NAMALWA (cell line): ENCODE measurements around the gene AVPR1B.
"Not testable (repeated sequence)": the region's sequence is repeated elsewhere in the genome, so short reads cannot be mapped to it uniquely, and the experiment has no call there.

Experiments used
- DNase-seq: peaks from one replicate; pipeline ENCODE4 v3.0.0-alpha.2; 2015; ENCODE audit warnings: low spot score

The AVPR1B gene

DNA sequence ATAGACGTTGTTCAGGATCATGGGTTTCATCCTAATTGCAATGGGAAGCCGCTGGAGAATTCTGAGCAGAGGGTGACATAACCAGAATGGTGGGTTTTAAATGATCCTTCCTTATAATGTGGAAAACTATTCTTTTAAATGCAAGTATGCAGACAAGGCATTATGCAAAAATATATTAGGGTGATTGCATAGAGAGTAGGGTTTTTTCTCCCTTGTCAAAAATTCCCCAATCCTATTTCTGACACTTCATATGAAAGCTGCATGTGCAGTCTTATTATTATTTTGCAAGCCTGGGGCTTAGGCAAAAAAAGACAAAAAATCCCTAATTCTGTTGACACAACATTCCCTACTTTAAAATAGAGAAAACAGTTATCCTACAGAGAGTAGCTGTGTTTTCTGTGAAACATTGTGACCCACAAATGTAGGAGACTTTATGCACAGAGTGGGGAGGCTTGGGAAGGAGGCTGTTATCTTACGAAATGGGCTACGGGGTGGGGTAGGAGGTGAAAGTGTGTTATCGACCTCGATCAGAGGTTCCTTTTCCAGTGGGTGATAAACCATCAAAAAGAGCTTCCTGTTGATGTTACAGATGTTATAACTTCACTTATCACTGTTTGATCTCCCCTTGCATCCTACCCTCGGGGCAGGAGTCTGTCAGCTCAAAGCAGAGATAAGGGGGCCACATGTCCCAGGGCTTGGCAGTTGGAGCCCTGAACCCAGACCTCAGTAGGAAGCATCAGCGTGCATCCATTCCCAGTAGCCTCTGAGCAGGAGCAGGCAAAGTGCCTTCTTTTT, 37.0 kb downstream of the AVPR1B start:
- DNase-seq = no peak

DNA sequence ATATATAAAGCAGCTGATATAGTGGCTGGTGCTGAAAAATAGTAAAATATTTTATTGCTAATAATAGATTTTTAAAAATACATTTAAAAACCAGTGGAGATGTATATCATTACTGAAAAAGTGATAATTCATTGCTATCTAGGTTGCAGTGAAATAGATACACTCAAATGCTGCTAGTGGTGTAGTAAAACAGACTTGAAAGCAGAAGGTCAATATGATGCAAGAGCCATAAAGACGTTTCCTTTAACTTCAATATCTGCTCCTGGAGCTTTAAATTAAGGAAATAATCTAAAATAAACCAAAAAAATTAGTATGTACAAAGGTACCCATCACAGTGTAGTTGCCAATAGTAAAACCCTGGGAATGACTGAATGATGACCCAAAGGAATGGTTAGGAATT, 38.1 kb downstream of the AVPR1B start:
- no peak for DNase-seq

DNA sequence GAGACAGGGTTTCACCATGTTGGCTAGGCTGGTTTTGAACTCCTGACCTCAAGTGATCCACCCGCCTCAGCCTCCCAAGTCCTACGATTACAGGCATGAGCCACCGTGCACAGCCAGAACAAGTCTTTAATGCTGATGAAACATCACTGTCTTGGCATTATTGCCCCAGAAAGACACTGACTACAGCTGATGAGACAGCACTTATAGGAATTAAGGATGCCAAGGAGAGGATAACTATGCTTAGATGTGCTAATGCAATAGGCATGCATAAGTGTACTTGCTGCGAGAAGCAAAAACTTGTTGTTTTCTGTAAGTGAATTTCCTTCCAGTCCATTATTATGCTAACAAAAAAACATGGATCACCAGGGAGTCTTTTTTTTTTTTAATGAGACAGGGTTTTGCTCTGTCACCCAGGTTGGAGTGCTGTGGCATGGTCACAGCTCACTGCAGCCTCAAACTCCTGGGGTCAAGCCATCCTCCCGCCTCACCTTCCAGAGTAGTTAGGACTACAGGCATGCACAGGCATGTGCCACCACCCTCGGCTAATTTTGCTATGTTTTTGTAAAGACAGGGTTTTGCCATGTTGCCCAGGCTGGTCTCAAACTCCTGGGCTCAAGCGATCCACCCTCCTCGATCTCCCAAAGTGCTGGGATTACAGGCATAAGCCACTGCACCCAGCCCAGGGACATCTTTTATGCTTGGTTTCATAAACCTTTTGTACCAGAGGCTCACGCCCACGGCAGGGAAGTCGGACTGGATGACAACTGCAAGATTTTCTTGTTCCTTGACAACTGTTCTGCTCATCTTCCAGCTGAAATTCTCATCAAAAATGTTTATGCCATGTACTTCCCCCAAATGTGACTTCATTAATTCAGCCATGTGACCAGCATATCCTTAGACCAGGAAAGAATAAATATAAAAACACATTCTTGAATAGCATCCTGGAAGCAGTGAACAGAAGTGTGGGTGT, 41.1 kb downstream of the AVPR1B start:
- no peak for DNase-seq

DNA sequence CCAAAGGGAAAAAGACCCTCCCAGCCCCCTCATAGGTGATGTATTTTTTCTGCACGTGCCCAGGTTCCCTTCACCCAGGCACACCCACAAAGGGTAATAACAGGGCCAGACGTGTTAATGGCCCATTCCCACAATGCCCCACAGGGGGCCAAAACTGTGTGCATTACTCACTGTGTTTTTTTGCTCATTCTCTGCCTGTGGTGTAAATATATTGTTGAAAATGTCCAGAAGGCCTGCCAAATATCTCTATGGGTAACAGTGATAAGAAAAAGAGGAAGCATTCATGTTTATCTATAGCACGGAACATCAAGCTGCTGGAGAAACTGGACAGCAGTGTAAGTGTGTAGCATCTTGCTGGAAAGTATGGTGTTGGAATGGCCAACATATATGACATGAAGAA, 42.3 kb downstream of the AVPR1B start:
- DNase-seq = peak; percentile 36

DNA sequence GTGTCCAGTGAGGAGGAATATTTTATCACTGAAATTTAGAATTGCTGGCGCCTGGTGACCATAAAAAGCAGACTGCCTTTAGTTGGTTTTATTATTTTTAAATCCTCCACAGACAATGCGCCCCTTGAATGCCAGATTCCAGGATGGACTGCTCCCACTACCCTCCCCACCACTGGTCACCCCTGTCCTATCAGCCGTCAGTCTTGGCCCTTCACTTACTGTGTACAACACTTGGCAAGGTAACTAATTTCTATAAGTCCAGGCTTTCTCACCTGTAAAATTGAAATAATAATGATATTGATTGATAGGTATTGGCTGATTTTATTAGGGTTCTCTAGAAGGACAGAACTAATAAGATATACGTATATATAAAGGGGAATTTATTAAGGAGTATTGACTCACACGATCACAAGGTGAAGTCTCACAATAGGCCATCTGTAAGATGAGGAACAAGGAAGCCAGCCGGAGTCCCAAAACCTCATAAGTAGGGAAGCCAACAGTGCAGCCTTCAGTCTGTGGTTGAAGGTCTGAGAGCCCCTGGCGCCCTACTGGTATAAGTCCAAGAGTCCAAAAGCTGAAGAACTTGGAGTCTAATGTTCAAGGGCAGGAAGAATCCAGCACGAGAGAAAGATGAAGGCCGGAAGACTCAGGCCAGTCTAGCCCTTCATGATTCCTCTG, 46.4 kb downstream of the AVPR1B start:
- DNase-seq = no peak

DNA sequence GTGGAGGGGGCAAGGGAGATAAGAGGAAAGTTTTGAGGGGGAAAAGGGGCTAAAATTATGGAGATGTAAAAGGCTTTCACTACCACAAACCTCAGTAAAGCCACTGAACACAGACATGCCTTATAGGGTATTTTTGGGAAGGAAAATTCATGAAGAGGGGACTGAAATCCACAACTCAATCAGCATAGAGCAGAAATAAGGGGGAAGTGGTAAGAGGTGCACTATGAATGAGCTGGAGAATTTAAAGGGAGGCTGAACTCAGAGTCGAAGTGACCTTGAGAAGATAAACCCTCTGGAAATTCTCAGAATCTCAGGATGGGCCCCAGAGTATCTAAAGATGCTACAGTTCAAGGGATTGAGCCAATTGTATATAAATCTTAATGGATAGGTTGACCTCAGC, 48.9 kb downstream of the AVPR1B start:
- DNase-seq = no peak

DNA sequence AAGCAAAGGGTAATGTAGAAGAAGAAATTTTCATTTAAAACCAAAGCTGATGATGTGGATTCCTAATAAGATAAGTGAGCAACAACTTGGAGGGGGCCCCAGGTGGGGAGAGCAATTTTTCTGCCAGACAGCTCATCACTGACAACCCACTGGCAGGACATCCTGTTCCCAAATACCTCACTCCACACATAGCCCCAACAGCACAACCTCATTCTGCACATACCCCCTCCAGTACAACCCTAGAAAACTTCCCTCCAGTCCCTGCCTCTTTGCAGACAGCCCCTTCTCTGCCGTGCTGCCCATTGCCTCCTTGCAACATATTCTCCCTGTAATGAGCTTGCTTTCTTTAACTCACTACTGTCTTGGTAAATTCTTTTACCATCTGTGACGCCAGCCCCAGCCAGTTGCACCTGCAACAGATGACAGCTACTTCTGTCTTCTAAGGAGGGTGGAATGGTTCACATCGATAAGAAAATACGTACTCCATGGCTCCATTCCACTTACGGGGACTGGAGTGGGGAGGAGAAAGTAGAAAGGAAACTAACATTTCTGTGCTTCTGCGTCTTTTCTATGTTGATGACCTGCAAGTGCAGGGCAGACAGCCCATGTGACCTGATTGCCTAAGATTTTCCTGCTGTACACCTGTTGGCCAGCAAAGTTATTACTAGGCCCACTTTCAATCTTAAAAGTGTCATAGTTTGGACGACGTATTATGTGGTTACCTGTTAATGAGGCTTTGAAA, 49.5 kb downstream of the AVPR1B start:
- DNase-seq = peak; percentile 26

DNA sequence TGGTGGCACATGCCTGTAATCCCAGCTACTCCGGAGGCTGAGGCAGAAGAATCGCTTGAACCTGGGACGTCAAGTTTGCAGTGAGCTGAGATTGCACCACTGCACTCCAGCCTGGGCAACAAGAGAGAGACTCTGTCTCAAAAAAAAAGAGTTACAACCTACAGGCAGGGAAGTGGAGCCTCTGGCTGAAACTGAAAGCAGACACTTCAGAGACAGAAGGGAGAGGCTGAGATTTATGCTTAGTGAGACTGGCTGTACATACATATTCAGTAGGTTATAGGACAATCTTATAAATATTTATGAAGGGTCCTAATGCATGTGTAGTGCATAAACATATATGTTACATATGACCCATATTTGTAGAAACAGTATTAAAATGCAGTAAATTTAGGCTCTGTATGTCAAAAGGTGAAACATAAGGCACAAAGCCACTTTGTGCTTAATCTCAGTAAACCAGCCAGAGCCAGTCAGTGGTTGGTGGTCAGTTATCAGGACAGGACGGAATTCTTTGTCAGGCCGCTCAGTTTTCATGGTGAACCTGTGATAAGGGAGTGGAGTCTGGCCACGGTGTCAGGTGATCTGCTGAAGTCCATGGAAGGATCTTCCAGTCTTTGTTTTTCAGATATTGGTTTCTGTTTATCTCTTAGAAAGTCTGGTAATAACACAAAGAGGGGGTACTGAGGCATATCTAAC, 50.6 kb downstream of the AVPR1B start:
- peak; percentile 38 for DNase-seq

DNA sequence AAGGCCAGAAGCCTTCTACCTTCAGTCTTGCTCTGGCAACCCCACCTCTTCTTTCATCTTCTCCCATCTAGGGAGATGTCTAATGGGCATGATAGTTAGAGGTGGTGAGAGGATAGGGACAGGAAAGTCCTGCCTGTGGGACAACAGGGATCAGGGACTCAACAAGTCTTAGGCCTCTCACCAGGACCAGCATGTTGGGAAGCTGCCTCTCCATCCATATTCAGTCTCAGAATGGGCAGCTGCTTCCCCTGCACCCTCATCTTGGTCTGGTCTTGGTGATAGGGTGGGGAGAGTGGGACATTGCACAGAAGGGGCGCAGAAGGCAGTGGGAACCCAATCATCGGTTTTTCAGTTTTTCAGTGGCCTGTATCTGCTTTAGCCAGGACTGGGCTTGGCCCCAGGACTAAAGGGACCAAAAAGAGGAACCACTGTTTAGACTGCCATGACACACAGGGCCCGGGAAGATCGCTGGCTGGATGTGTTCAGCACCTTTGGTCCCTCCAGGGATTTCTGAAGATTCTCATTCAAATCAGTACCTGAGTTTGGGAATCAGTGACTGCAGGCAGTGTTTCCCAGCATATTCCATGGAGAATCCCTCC, 51.5 kb downstream of the AVPR1B start:
- no peak for DNase-seq

DNA sequence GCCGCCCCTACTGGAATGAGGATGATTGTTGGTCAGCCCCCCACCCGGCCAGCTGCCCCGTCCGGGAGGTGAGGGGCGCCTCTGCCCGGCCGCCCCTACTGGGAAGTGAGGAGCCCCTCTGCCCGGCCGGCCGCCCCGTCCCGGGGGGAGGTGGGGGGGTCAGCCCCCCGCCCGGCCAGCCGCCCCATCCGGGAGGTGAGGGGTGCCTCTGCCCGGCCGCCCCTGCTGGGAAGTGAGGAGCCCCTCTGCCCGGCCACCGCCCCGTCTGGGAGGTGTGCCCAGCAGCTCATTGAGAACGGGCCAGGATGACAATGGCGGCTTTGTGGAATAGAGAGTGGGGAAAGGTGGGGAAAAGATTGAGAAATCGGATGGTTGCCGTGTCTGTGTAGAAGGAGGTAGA, 52.7 kb downstream of the AVPR1B start:
- DNase-seq = not testable (repeated sequence)

DNA sequence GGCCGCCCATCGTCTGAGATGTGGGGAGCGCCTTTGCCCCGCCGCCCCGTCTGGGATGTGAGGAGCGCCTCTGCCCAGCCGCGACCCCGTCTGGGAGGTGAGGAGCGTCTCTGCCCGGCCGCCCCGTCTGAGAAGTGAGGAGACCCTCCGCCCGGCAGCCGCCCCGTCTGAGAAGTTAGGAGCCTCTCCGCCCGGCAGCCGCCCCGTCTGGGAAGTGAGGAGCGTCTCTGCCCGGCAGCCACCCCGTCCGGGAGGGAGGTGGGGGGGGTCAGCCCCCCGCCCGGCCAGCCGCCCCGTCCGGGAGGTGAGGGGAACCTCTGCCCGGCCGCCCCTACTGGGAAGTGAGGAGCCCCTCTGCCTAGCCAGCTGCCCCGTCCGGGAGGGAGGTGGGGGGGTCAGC, 53.2 kb downstream of the AVPR1B start:
- DNase-seq = not testable (repeated sequence)

DNA sequence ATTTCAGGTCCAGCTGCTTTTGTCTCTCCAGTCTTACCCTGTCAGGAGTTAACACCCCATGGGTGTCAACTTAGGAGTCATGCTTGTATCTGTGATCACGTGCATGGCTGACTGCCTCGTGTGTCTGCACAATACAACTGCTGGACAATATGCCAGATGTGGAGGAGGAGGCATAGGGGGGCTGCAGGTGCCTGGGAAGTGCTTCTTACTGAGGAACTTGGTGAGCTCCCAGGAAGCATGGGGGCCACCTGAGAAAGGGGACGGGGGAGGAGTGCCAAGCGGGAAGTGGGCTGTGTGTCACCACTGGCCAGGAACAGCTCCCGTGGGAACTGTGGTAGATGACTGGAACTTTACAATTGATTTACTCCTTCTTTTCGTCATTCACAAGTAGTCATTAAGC, 54.7 kb downstream of the AVPR1B start:
- no peak for DNase-seq

DNA sequence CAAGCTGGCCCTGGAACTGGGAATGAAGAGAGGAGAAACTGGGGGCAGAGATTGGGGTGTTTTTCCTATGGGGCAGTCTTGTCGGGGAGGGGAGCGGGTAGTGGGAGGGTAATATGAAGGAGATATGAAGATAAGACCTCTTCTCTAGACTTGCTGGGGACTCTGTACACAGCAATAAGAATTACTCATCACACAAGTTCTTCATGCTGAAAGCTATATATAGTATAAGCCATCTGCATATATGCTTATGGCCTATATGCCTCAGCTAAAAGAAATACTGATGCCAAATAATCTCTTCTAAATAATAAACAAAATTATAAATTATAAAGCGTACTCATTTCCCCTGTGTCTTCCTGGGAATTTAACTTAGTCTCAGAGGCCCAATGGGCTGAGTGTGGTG, 56.3 kb downstream of the AVPR1B start:
- DNase-seq = no peak
